BJ (cell line): ENCODE data around the gene PRRT4. TPM values are rescaled to one million over a fixed set of nuclear protein-coding genes. Genes with fewer than 3 reads are reported as not detected.
A peak's percentile ranks its signal among the peaks of the same experiment; 100 is the strongest.

Experiments used
- CTCF ChIA-PET: fragments of 350-600 bp; formaldehyde crosslinking; extraction: SDS; loops from one replicate; lab custom pipeline; 2021; ENCODE audit warnings: antibody characterized with exemption, inconsistent platforms; lab: Yijun Ruan, JAX
- POLR2A ChIA-PET: fragments of 300-600 bp; sonication (Branson Sonifier 250); formaldehyde crosslinking; extraction: SDS; loops from one replicate; lab custom pipeline; 2021; ENCODE audit warnings: antibody characterized with exemption; lab: Charles Lee
- DNase-seq: peaks from one replicate; pipeline ENCODE4 v3.0.0-alpha.2; 2011; ENCODE audit warnings: low read depth
- H3K27me3 ChIP-seq: 2 replicates; pipeline ENCODE4 v1.6.0; 2011; ENCODE audit warnings: low read length; ENCODE audit not compliant: control insufficient read depth, insufficient read depth
- H3K36me3 ChIP-seq: 2 replicates; pipeline ENCODE4 v1.5.1; 2011; ENCODE audit warnings: low read length; ENCODE audit not compliant: control insufficient read depth, insufficient read depth
- H3K4me3 ChIP-seq: 2 replicates; pipeline ENCODE4 v1.5.1; 2011; ENCODE audit warnings: low read depth, mild to moderate bottlenecking, control low read depth, low read length
- CTCF ChIP-seq: IDR thresholded peaks from 2 replicates; pipeline ENCODE4 v1.5.1; 2011; ENCODE audit warnings: low read depth, mild to moderate bottlenecking, control low read depth, inconsistent platforms, low read length, moderate library complexity; ENCODE audit not compliant: insufficient read depth
- polyA minus RNA-seq: library from RNA; depleted of rRNA, polyadenylated mRNA; stranded (reverse); fragments of >200 nt; gene quantifications from 2 replicates; pipeline ENCODE4 v1.2.3, GENCODE V29; 2011; rRNA and poly(A)+ RNA removed
- polyA plus RNA-seq: library from polyadenylated mRNA; depleted of rRNA; stranded (reverse); fragments of >200 nt; gene quantifications from 2 replicates; pipeline ENCODE4 v1.2.3, GENCODE V29; 2011; rRNA removed

The PRRT4 gene
- polyA plus RNA-seq, result 0.07 TPM in 1 of 2 replicates, not detected in the other
- polyA minus RNA-seq, result not detected in 2 replicates

GRCh38 chr7:128361411-128362379, at the start of gene PRRT4:
Gene PRRT4 (minus strand): TSS chr7:128361690.
- CTCF ChIA-PET, result interaction anchor here (3.1 to 5.0 kb wide), 2 partner anchors 13 to 25 kb away, joined by 17 to 29 read pairs; no protein-coding TSS in a partner anchor
- H3K27me3 ChIP-seq, result peaks cover 51% of the 10 kb centered on the region

GRCh38 chr7:128410451-128410753, 48.9 kb upstream of the PRRT4 start:
- Histone ChIP-seq H3K36me3 (no peaks in the 10 kb centered on the region), H3K27me3 (peaks cover 2% of the 10 kb centered on the region), H3K4me3 (peak overlapping the region; percentile 60)
- ChIA-PET CTCF (interaction anchor here (1.4 to 6.1 kb wide), 4 partner anchors 9 to 51 kb away, joined by 3 to 90 read pairs (median 12); no protein-coding TSS in a partner anchor), POLR2A (interaction anchor here (0.6 to 1.8 kb wide), 3 partner anchors 8 to 45 kb away, joined by 5 read pairs; partner anchors contain the start of gene HILPDA)
- no peak for TF ChIP-seq CTCF
- DNase-seq, result no peak

More at GRCh38 chr7:128361411-128362379, at the start of gene PRRT4:
- Histone ChIP-seq H3K4me3 (peak within 1 kb of the TSS; percentile 32), H3K36me3 (no peaks in the 10 kb centered on the region)
- no peak for TF ChIP-seq CTCF
- POLR2A ChIA-PET, result no interaction called here
- DNase-seq, result no peak

GRCh38 chr7:128409596-128410450, 48.3 kb upstream of the PRRT4 start, which contains the start of gene IMPDH1:
Gene IMPDH1 (minus strand): TSS chr7:128409982. CDS start chr7:128409901, 81 bp downstream.
- no peak for TF ChIP-seq CTCF
- H3K36me3 ChIP-seq, result no peaks in the 10 kb centered on the region
- H3K27me3 ChIP-seq, result peaks cover 2% of the 10 kb centered on the region
- POLR2A ChIA-PET, result interaction anchor here (0.6 to 1.8 kb wide), 3 partner anchors 9 to 45 kb away, joined by 5 read pairs; partner anchors contain the start of gene HILPDA
- peak within 1 kb of the TSS; percentile 60 for H3K4me3 ChIP-seq
- CTCF ChIA-PET, result interaction anchor here (0.6 to 6.1 kb wide), 9 partner anchors 8 to 63 kb away, joined by 3 to 90 read pairs (median 14); partner anchors contain the start of gene HILPDA
- peak; percentile 34 for DNase-seq

- DNase-seq, result no peak
- ChIA-PET POLR2A (interaction anchor here (1.8 kb wide), 2 partner anchors 9 to 46 kb away, joined by 5 read pairs; partner anchors contain the start of gene HILPDA), CTCF (interaction anchor here (0.6 to 6.1 kb wide), 7 partner anchors 11 to 62 kb away, joined by 3 to 90 read pairs (median 14); partner anchors contain the start of gene HILPDA)
- peaks cover 2% of the 10 kb centered on the region for H3K27me3 ChIP-seq
- H3K4me3 ChIP-seq, result peak overlapping the region; percentile 60
- no peak for TF ChIP-seq CTCF
- H3K36me3 ChIP-seq, result no peaks in the 10 kb centered on the region
Measured at GRCh38 chr7:128408709-128409595, 47.5 kb upstream of the PRRT4 start.
